Caco-2 (cell line): ENCODE data around the gene AARS2. TPM values are rescaled to one million over a fixed set of nuclear protein-coding genes. Genes with fewer than 3 reads are reported as not detected.

ENCODE experiments used
- total RNA-seq: library from RNA; stranded (reverse); gene quantifications from 2 replicates; pipeline ENCODE4 v1.2.3, GENCODE V29; 2022

AARS2 gene
- total RNA-seq, 1 experiment from 2014 or later, result 20.5 TPM

Other genes with a start within 250 kb of the AARS2 start
- gene MRPL14, start 185.9 kb downstream of the AARS2 start, total RNA-seq, result 87.6 and 92.2 TPM in 2 replicates
- 28.2 and 28.4 TPM in 2 replicates for gene TMEM63B, start 185.8 kb downstream of the AARS2 start, total RNA-seq
- not detected in 2 replicates for gene CAPN11, start 154.5 kb downstream of the AARS2 start, total RNA-seq
- not detected in 2 replicates for gene MYMX, start 96.4 kb downstream of the AARS2 start, total RNA-seq
- 80.7 and 81.3 TPM in 2 replicates for gene SLC29A1, start 89.8 kb downstream of the AARS2 start, total RNA-seq
- 967 and 1,046 TPM in 2 replicates for gene HSP90AB1, start 66.2 kb downstream of the AARS2 start, total RNA-seq
- gene SLC35B2, start 55.8 kb downstream of the AARS2 start, total RNA-seq, result 44.6 and 44.8 TPM in 2 replicates
- 8.4 and 10.1 TPM in 2 replicates for gene NFKBIE, start 47.8 kb downstream of the AARS2 start, total RNA-seq
- not detected in 2 replicates for gene TMEM151B, start 42.9 kb downstream of the AARS2 start, total RNA-seq
- not detected in 2 replicates for gene SPATS1, start 29.3 kb upstream of the AARS2 start, total RNA-seq
- gene CDC5L, start 74.4 kb upstream of the AARS2 start, total RNA-seq, result 23.4 and 23.8 TPM in 2 replicates